Endometrial microvascular endothelial cells (primary cell): ENCODE results near the gene ANKMY1. TPM values are rescaled to one million over a fixed set of nuclear protein-coding genes. Genes with fewer than 3 reads are reported as not detected.

Experiments used
- in situ Hi-C: cut with HindIII; loops from 2 replicates; pipeline ENCODE4 v1.10.0; 2017; ENCODE audit warnings: low sequenced_read_pairs, low pct_unique_long_range_greater_than_20kb; ENCODE audit errors: inconsistent ontology term
- total RNA-seq: library from RNA; depleted of rRNA; stranded (reverse); fragments of >200 nt; gene quantifications from one replicate; pipeline ENCODE4 v1.2.3, GENCODE V29; 2015; ENCODE audit errors: inconsistent ontology term

Gene ANKMY1
- total RNA-seq, 1 donor from 2014 or later, result 3.0 TPM

GRCh38 chr2:240469239-240469636 is 88.5 kb downstream of the ANKMY1 start:
- in situ Hi-C loops, result no loop called here

- in situ Hi-C loops, result no loop called here
Observed at GRCh38 chr2:240468303-240469238, 89.2 kb downstream of the ANKMY1 start.

- in situ Hi-C loops, result no loop called here
Observed at GRCh38 chr2:240467659-240468302, 90.0 kb downstream of the ANKMY1 start.

- in situ Hi-C loops, result no loop called here
Observed at GRCh38 chr2:240467149-240467642, 90.6 kb downstream of the ANKMY1 start.

- in situ Hi-C loops, result no loop called here
Observed at GRCh38 chr2:240466579-240467148, 91.1 kb downstream of the ANKMY1 start.

- in situ Hi-C loops, result no loop called here
Observed at GRCh38 chr2:240465765-240466578, 91.8 kb downstream of the ANKMY1 start.

- in situ Hi-C loops, result no loop called here
Observed at GRCh38 chr2:240465268-240465764, 92.5 kb downstream of the ANKMY1 start.

GRCh38 chr2:240464514-240465241 is 93.1 kb downstream of the ANKMY1 start:
- in situ Hi-C loops, result no loop called here

- in situ Hi-C loops, result no loop called here
Observed at GRCh38 chr2:240463866-240464481, 93.8 kb downstream of the ANKMY1 start.

GRCh38 chr2:240463274-240463865 is 94.4 kb downstream of the ANKMY1 start:
- in situ Hi-C loops, result no loop called here

- in situ Hi-C loops, result no loop called here
Observed at GRCh38 chr2:240462707-240463273, 95.0 kb downstream of the ANKMY1 start.

GRCh38 chr2:240462073-240462706 is 95.6 kb downstream of the ANKMY1 start:
- in situ Hi-C loops, result no loop called here

- in situ Hi-C loops, result no loop called here
Observed at GRCh38 chr2:240461471-240462072, 96.2 kb downstream of the ANKMY1 start.

- in situ Hi-C loops, result no loop called here
Observed at GRCh38 chr2:240460781-240461431, 96.9 kb downstream of the ANKMY1 start.

GRCh38 chr2:240460253-240460711 is 97.5 kb downstream of the ANKMY1 start:
- in situ Hi-C loops, result no loop called here
